WI38 (cell line): ENCODE measurements around the gene RASSF7.

Experiments used
- H3K4me3 ChIP-seq: 2 replicates; pipeline ENCODE4 v1.5.1; 2011; ENCODE audit warnings: low read depth, mild to moderate bottlenecking, control low read depth, low read length
- CTCF ChIP-seq: IDR thresholded peaks from 2 replicates; pipeline ENCODE4 v1.5.1; 2012; ENCODE audit warnings: low read depth, mild to moderate bottlenecking, control low read depth, low read length

The RASSF7 gene

GRCh38 chr11:535210-535518, 25.6 kb upstream of the RASSF7 start:
- peak overlapping the region; percentile 86 for H3K4me3 ChIP-seq
- no peak for TF ChIP-seq CTCF

DNA sequence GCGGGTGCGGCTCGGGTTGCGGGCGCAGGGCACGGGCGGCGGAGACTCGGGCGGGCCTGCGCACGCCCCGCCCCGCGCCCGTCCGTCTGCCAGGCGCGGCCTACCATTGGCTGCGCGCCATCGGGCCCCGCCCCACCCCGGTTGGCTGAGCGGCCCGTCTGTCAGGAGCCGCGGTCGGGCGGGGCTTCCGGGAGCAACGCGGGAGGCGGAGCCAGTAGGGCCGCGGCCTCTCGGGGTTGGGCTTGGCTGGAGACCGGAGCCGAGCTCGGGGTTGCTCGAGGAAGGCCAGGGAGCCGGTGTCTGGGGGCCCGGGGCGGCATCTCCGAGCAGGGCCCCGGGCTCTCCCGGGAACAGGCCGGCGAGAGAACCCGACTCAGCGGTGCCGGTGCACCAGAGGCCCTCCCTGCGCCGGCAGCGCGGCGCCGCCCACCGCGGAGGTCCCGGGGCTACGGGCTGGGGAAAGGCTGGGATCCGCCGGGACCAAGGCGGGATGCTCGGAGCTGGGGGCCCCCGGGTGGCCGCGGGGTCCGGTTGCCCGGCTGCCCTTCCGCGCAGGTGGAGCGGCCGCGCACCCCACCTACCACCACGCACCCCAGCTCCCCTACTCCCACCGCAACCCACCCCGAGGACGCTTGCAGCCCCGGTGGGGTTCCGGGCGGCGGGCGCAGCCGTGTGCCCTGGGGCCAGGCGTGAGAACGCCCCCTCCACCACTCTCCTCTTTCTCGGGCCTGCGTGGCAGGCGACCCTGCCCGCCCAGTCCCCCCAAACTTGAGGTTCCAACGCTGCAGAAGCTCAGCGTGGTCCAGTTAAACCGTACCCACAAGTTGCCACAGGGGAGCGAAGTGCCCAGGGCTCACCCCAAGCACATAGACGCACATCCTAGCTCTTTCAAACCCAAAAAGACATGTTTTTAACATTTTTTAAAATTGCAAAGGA, 25.0 kb upstream of the RASSF7 start, which contains the start of gene HRAS:
TSS of gene HRAS (minus strand) at position 58 of the 936 bp plus-strand sequence.
- peak within 1 kb of the TSS; percentile 86 for H3K4me3 ChIP-seq
- TF ChIP-seq CTCF, result no peak

- TF ChIP-seq CTCF, result no peak
- H3K4me3 ChIP-seq, result peak within 1 kb of the TSS; percentile 60
These were observed 23.7 kb upstream of the RASSF7 start, which contains the start of gene LRRC56 for GRCh38 chr11:536841-537621. Gene LRRC56, plus strand, starts transcription at chr11:537527. Its CDS starts 3,158 bp downstream, at chr11:540685.

DNA sequence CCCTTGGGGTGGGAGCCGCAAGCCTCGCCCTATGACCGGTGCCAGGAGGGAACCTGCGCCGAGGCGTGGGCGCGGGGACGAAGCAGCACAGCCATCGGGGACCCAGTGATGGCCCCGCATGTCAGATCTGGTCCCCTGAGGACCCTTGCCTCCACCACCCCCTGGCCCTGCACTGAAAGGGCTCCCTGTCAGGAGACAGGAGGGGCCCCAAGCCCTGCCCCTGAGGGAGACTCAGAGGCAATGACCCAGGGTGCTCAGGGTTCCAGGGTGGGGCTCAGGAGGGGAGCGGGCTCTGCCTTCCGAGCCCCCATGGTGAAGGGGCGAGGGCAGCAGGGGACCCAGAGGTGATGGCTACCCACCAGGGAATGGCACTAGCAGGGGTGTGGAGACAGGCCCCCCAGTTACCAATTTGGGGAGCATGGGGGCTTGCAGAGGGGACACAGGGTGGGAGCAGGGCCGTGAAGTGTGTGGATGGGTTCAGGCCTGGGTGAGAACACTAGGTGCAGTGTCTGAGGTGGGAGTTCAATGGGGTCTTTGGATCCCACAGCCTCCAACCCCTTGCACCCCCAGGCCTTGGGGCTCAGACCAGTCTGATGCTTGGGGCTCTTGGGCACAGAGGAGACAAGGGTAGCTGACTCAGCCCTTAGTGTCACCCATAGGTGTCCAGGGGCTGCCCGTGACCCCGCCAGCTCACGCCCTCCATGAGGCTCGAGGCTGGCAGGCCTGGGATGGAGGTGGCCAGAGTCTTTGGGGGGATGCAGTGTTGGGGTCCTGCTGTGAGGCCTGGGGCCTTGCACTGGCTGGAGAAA, 22.9 kb upstream of the RASSF7 start:
- TF ChIP-seq CTCF, result no peak
- H3K4me3 ChIP-seq, result peak overlapping the region; percentile 60

DNA sequence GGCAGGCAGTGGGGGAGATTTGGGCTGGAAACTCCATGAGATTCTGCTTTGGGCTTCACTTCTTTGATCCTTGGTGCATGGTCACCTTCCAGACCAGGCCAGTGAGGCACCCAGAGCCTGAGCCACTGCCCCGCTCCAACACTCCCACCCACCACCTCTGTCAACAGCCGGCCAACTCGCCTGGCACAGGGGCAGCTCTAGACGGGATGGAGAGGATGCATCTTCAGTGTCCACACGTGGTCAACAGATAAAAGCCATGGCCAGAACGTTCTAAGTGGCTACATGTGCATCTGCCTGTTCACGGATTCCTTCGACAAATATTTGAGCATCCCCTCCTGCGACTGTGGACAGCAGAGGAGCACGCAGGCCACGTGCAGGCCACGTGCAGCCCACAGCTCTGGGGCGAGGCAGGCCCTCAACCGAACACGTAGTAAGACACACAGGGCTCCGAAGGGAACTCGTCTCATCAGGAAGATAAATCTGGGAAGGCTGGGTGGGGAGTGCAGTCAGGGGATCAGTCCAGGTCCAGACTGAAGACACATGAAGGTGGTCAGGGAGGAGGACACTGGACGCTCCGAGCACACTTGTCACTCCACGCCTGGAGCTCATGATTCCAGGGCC, 22.2 kb upstream of the RASSF7 start:
- TF ChIP-seq CTCF, result no peak

GRCh38 chr11:539971-540481, 20.7 kb upstream of the RASSF7 start:
- no peak overlapping the region for H3K4me3 ChIP-seq
- TF ChIP-seq CTCF, result no peak

More for the DNA sequence above, 22.2 kb upstream of the RASSF7 start:
- H3K4me3 ChIP-seq, result no peak overlapping the region
